WTC11 (cell line): ENCODE results near the gene TMEM18. TPM values are rescaled to one million over a fixed set of nuclear protein-coding genes. Genes with fewer than 3 reads are reported as not detected.

Experiments used
- ATAC-seq: fragments of 200-7000 bp; cut with Tn5 transposase; 2 replicates; pipeline ENCODE4 v1.10.0; 2021; ENCODE audit warnings: mild to moderate bottlenecking, moderate library complexity
- CTCF ChIA-PET: fragments of 300-600 bp; sonication (Branson Sonifier 250); formaldehyde crosslinking; loops from one replicate; lab custom pipeline; 2021; ENCODE audit warnings: antibody characterized with exemption; lab: Charles Lee
- POLR2A ChIA-PET: fragments of 350-600 bp; sonication (Branson Sonifier 250); formaldehyde crosslinking; loops from one replicate; lab custom pipeline; 2021; ENCODE audit warnings: antibody characterized with exemption; lab: Charles Lee
- DNase-seq: peaks from one replicate; pipeline ENCODE4 v3.0.0; 2021; ENCODE audit warnings: low spot score
- H3K27ac Mint-ChIP-seq: 2 replicates; pipeline ENCODE4 v1.8.0; 2021; ENCODE audit warnings: mixed read lengths
- H3K27me3 Mint-ChIP-seq: 2 replicates; pipeline ENCODE4 v1.8.0; 2021; ENCODE audit warnings: low read depth, mild to moderate bottlenecking, moderate library complexity, mixed read lengths
- H3K36me3 Mint-ChIP-seq: 2 replicates; pipeline ENCODE4 v1.8.0; 2021; ENCODE audit warnings: mixed read lengths
- H3K4me1 Mint-ChIP-seq: 2 replicates; pipeline ENCODE4 v1.8.0; 2022; ENCODE audit warnings: mixed read lengths
- H3K4me3 Mint-ChIP-seq: 2 replicates; pipeline ENCODE4 v1.8.0; 2021; ENCODE audit warnings: mild to moderate bottlenecking, moderate library complexity, mixed read lengths
- H3K9me3 Mint-ChIP-seq: 2 replicates; pipeline ENCODE4 v1.8.0; 2021; ENCODE audit warnings: mixed read lengths
- ATF1 ChIP-seq: sonication (generic); formaldehyde crosslinking; IDR thresholded peaks from 2 replicates; pipeline ENCODE4 v1.8.1; 2023; ENCODE audit warnings: mild to moderate bottlenecking, moderate library complexity, missing genetic modification reagents
- EMX1 ChIP-seq: fragments of 250-450 bp; sonication (Bioruptor Pico); IDR thresholded peaks from 2 replicates; pipeline ENCODE4 v1.8.0; 2021; ENCODE audit warnings: mild to moderate bottlenecking
- IRF2 ChIP-seq: sonication (generic); formaldehyde crosslinking; IDR thresholded peaks from 2 replicates; pipeline ENCODE4 v1.8.0; 2022; ENCODE audit warnings: low read depth, missing genetic modification reagents, borderline replicate concordance
- JUN ChIP-seq: sonication (generic); formaldehyde crosslinking; IDR thresholded peaks from 2 replicates; pipeline ENCODE4 v1.8.0; 2023; ENCODE audit warnings: mild to moderate bottlenecking, missing genetic modification reagents
- NR3C1 ChIP-seq: sonication (generic); formaldehyde crosslinking; conservative IDR thresholded peaks from 2 replicates; pipeline ENCODE4 v1.8.1; 2023; ENCODE audit warnings: low read depth, mild to moderate bottlenecking, missing genetic modification reagents
- PRRX2 ChIP-seq: fragments of 250-450 bp; sonication (Bioruptor Pico); IDR thresholded peaks from 2 replicates; pipeline ENCODE4 v1.8.0; 2021; ENCODE audit warnings: mild to moderate bottlenecking
- TEAD1 ChIP-seq: sonication (generic); formaldehyde crosslinking; IDR thresholded peaks from 2 replicates; pipeline ENCODE4 v1.8.0; 2022; ENCODE audit warnings: mild to moderate bottlenecking, missing genetic modification reagents
- ZNF416 ChIP-seq: fragments of 250-450 bp; sonication (Bioruptor Pico); IDR thresholded peaks from 2 replicates; pipeline ENCODE4 v1.9.0; 2021; ENCODE audit warnings: mild to moderate bottlenecking, inconsistent platforms
- total RNA-seq: library from RNA; stranded (reverse); gene quantifications from 3 replicates; pipeline ENCODE4 v1.2.3, GENCODE V29; 2021
- TF ChIP-seq, protein P1 (sequence below): fragments of 250-450 bp; sonication (Bioruptor Pico); IDR thresholded peaks from 2 replicates; pipeline ENCODE4 v1.9.0; 2021; ENCODE audit warnings: mild to moderate bottlenecking
- TF ChIP-seq, protein P2 (sequence below): sonication (generic); formaldehyde crosslinking; IDR thresholded peaks from 2 replicates; pipeline ENCODE4 v1.8.1; 2022; ENCODE audit warnings: low read depth, mild to moderate bottlenecking, moderate library complexity, missing genetic modification reagents, borderline replicate concordance
- TF ChIP-seq, protein P3 (sequence below): sonication (generic); formaldehyde crosslinking; IDR thresholded peaks from 2 replicates; pipeline ENCODE4 v1.8.0; 2022; ENCODE audit warnings: mild to moderate bottlenecking, missing genetic modification reagents
- TF ChIP-seq, protein P4 (sequence below): sonication (generic); formaldehyde crosslinking; IDR thresholded peaks from 2 replicates; pipeline ENCODE4 v1.8.0; 2023; ENCODE audit warnings: missing genetic modification reagents
- TF ChIP-seq, protein P5 (sequence below): fragments of 250-450 bp; sonication (Bioruptor Pico); IDR thresholded peaks from 2 replicates; pipeline ENCODE4 v1.8.0; 2021; ENCODE audit warnings: mild to moderate bottlenecking

TMEM18 gene
- total RNA-seq, 1 experiment from 2014 or later, result 24.0 TPM

DNA sequence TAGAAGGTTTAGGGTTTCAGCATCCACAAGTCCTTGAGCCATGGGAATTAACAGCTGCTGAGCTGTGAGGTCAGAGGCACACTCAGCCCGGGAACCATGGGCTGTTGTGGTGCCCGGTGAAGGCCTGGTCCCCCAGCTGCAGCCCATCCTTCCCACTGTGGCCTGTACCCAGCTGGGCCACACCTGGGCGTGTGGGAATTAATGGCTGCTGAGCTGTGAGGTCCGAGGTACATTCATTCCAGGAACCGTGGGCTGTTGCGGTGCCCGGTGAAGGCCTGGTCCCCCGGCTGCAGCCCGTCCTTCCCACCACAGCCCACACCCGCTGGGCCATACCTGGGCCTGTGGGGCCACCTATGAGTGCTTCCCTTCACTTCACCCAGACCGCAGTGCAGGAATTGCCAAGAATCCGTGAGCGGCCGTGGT lies 25.2 kb downstream of the TMEM18 start (continued):
- TF ChIP-seq, protein P1, sequence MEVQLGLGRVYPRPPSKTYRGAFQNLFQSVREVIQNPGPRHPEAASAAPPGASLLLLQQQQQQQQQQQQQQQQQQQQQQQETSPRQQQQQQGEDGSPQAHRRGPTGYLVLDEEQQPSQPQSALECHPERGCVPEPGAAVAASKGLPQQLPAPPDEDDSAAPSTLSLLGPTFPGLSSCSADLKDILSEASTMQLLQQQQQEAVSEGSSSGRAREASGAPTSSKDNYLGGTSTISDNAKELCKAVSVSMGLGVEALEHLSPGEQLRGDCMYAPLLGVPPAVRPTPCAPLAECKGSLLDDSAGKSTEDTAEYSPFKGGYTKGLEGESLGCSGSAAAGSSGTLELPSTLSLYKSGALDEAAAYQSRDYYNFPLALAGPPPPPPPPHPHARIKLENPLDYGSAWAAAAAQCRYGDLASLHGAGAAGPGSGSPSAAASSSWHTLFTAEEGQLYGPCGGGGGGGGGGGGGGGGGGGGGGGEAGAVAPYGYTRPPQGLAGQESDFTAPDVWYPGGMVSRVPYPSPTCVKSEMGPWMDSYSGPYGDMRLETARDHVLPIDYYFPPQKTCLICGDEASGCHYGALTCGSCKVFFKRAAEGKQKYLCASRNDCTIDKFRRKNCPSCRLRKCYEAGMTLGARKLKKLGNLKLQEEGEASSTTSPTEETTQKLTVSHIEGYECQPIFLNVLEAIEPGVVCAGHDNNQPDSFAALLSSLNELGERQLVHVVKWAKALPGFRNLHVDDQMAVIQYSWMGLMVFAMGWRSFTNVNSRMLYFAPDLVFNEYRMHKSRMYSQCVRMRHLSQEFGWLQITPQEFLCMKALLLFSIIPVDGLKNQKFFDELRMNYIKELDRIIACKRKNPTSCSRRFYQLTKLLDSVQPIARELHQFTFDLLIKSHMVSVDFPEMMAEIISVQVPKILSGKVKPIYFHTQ, result no peak
- TF ChIP-seq JUN (CRISPR knock-in tag), result no peak
- TF ChIP-seq, all 79 proteins: peak for 0

DNA sequence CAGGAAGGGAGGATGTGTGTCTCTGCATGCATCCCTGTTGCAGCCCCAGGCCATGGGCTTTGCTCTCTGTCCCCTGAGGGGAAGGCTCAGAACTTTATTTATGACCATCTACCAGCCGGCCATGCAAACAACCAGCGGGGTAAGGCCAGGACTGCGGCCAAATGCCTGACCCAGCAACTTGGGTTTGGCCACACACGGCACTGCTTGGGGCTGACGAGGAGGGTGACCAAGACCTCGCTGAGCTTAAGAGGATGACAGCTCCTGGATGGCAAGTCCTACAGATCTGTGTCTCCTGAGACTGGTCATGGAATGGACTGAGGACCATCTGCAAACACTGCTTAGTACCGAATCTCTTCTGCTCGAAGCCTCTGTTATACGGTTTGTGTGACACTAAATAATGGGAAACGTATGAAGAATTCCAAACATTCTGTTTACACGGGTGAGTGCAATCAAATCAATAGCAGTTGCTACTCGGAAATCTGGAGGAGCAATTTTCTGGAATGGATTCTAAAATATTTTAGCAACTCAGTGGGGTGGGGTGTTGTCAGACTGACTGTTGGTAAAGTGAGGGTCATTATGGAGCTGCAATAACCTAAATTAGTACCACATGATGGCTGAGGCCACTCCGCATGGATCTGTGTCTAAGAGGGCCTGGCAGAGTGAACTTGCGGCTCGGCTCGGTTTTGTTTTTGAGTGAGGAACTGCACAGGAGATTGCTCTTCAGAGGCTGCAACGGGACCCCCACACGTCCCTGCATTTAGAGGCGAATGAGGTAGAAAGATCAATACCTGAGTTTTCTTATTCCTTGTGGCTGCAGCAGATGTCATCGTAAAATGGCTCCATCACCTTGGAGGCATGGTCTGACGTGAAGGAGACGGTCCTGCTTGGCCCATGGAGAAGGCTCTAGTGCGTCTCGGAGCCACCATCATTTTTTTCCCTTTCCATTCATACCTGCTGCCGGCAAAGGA lies 26.6 kb downstream of the TMEM18 start:
- ChIA-PET POLR2A (no interaction called here), CTCF (no interaction called here)
- Mint-ChIP-seq H3K4me3 (no peak overlapping the region), H3K27me3 (peaks cover 3% of the 10 kb centered on the region; the same call in 1 of the 2 replicates), H3K9me3 (no peaks in the 10 kb centered on the region), H3K27ac (no peak overlapping the region), H3K36me3 (no peaks in the 10 kb centered on the region), H3K4me1 (no peaks in the 10 kb centered on the region)
- DNase-seq, result no peak
- no peak for ATAC-seq
- no peak for TF ChIP-seq IRF2 (CRISPR knock-in tag)
- TF ChIP-seq ATF1 (CRISPR knock-in tag), result no peak
- no peak for TF ChIP-seq PRRX2

DNA sequence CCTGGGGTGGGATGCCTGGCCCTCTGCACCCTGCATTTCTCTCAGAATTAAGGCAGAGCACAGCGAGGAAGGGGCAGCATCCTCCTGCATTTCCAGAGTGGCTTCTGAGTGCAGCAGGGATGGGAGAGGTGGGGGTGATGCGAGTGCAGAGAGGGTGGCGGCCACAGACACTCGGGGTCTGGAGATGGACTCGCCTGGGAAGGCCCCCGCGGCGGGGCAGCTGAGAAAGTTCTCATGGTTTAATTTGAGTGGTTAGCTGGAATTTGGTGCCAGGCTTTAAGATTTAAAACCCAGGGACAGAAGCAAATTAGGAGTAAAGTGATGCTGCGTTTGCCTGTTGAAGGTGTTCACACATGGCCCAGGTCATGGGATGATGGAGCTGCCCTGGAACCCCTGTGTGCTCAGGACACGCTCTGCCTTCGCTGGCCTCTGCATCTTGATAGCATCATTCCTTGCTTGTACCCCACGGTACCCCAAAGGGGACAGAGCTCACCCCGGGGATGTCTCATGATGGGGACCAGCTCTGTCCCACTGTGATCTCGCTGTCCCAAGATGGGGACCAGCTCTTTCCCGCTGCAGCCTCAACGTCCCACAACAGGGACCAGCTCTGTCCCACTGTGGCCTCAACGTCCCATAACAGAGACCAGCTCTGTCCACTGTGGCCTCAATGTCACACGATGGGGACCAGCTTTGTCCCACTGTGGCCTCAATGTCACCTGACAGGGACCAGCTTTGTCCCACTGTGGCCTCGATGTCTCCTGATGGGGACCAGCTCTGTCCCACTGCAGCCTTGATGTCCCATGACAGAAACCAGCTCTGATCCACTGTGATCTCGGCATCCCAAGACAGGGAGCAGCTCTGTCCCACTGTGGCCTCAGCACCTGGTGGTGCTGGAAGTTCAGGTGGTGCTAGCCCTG lies 27.5 kb downstream of the TMEM18 start:
- POLR2A ChIA-PET, result no interaction called here
- Mint-ChIP-seq H3K4me1 (no peaks in the 10 kb centered on the region), H3K27ac (no peak overlapping the region), H3K36me3 (no peaks in the 10 kb centered on the region), H3K9me3 (no peaks in the 10 kb centered on the region), H3K27me3 (peaks cover 2% of the 10 kb centered on the region; the same call in 1 of the 2 replicates), H3K4me3 (no peak overlapping the region)
- TF ChIP-seq, protein P2, sequence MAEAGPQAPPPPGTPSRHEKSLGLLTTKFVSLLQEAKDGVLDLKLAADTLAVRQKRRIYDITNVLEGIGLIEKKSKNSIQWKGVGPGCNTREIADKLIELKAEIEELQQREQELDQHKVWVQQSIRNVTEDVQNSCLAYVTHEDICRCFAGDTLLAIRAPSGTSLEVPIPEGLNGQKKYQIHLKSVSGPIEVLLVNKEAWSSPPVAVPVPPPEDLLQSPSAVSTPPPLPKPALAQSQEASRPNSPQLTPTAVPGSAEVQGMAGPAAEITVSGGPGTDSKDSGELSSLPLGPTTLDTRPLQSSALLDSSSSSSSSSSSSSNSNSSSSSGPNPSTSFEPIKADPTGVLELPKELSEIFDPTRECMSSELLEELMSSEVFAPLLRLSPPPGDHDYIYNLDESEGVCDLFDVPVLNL, result no peak
- TF ChIP-seq, protein P3, sequence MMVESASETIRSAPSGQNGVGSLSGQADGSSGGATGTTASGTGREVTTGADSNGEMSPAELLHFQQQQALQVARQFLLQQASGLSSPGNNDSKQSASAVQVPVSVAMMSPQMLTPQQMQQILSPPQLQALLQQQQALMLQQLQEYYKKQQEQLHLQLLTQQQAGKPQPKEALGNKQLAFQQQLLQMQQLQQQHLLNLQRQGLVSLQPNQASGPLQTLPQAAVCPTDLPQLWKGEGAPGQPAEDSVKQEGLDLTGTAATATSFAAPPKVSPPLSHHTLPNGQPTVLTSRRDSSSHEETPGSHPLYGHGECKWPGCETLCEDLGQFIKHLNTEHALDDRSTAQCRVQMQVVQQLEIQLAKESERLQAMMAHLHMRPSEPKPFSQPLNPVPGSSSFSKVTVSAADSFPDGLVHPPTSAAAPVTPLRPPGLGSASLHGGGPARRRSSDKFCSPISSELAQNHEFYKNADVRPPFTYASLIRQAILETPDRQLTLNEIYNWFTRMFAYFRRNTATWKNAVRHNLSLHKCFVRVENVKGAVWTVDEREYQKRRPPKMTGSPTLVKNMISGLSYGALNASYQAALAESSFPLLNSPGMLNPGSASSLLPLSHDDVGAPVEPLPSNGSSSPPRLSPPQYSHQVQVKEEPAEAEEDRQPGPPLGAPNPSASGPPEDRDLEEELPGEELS (CRISPR knock-in tag), result no peak
- no peak for TF ChIP-seq NR3C1 (CRISPR knock-in tag)
- no peak for TF ChIP-seq ZNF416 (CRISPR knock-in tag)
- no peak for TF ChIP-seq EMX1 (CRISPR knock-in tag)
- TF ChIP-seq, protein P4, sequence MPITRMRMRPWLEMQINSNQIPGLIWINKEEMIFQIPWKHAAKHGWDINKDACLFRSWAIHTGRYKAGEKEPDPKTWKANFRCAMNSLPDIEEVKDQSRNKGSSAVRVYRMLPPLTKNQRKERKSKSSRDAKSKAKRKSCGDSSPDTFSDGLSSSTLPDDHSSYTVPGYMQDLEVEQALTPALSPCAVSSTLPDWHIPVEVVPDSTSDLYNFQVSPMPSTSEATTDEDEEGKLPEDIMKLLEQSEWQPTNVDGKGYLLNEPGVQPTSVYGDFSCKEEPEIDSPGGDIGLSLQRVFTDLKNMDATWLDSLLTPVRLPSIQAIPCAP (CRISPR knock-in tag), result no peak
- no peak for TF ChIP-seq TEAD1 (CRISPR knock-in tag)
- TF ChIP-seq, protein P5, sequence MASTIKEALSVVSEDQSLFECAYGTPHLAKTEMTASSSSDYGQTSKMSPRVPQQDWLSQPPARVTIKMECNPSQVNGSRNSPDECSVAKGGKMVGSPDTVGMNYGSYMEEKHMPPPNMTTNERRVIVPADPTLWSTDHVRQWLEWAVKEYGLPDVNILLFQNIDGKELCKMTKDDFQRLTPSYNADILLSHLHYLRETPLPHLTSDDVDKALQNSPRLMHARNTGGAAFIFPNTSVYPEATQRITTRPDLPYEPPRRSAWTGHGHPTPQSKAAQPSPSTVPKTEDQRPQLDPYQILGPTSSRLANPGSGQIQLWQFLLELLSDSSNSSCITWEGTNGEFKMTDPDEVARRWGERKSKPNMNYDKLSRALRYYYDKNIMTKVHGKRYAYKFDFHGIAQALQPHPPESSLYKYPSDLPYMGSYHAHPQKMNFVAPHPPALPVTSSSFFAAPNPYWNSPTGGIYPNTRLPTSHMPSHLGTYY (CRISPR knock-in tag), result no peak
- DNase-seq (no peak), ATAC-seq (no peak)
- CTCF ChIA-PET, result interaction anchor here (1.2 to 1.6 kb wide), 2 partner anchors 13 to 17 kb away, joined by 4 to 7 read pairs; no protein-coding TSS in a partner anchor
